ENCODE results near the gene TTLL10.
A peak's percentile ranks its signal among the peaks of the same experiment; 100 is the strongest.
"Not testable (repeated sequence)": the region's sequence is repeated elsewhere in the genome, so short reads cannot be mapped to it uniquely, and the experiment has no call there.

TTLL10 gene

DNA sequence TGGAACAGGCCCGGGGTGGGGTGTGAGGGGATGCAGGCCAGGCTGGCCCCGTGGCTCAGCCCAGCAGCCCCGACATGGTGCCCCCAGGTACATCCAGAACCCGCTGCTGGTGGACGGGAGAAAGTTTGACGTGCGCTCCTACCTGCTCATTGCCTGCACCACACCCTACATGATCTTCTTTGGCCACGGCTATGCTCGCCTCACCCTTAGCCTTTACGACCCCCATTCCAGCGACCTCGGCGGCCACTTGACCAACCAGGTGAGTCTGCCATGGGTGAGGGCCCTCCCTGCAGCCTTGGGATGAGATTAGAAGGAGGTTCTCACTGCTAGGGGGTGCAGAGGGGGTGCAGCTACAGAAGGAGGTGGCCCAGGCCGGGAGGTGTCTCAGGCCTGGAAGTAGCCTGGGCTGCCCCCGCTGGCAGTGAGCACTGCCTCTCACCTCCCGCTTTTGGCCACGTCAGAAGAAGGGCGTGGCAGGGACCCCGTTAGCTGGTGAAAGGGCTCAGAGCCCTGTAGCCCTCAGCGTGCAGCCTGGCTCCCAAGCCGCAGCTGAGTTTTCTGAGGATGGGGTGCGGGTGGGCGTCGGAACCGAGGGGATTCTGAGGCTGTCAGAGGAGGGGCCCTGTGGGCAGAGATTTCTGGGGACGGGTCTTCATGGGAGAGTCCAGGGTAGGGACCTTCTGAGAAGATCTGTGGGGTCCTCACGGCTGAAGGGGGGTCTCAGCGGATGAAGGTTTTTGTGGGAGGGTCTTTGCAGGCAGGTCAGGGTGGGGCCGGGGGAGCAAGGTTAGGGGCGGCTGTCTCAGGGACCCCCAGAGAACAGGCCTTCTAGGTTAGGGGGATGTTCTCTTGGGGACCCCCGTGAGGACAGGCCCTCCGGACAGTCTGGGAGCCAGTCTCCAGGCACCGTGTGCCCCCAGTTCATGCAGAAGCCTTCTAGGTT, 10.4 kb downstream of the TTLL10 start:
- no peak for DNase-seq (ENCODE audit: low read depth in 1 of 2, low spot score in 1 of 2)

DNA sequence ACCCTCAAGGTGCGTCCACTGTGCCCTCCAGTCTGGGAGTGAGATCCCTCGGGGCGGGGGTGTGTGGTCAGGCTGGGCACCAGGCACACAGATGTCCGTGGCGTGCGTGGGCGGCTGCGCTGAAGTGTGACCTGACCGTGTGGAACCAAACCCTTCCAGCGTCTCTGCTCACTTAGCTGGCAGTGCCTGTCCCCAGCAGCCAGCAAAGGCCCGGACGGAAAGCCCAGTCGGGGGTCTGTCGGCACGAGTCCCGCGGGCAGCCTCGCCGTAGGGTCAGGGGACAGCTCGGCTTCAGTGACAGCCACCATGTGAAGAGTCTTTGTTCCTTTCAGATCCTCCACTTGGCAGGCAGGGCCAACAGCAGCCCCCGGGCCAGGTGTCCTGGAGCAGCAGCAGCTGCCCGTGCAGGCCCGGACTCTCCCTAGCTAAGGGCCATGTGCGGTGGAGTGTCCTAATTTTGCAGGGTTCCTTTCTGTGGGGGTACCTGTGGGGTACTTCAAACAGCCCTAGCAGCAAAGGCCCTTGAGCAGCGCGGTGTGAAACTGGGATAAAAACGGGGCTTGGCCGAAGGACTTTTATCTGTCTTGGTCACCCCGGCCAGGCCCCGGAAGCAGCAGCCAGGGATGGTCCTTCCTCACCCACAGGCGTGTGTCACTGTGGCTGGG, 11.6 kb downstream of the TTLL10 start:
- DNase-seq (ENCODE audit: low read depth in 1 of 2, low spot score in 1 of 2), result no peak

DNA sequence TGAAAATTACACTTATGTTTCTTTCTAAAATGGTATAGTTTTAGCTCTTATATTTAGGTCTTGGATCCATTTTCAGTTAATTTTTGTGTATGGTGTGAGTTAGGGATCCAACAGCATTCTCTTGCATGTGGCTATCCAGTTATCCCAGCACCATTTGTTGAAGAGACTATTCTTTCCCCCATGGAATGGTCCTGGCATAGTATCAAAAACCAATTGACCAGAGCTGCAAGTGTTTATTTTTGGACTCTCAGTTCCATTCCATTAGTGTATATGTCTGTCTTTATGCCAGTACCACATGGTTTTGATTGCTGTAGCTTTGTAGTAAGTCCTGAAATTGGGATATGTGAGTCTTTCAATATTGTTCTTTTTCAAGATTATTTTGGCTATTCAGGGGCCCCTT, 14.3 kb downstream of the TTLL10 start:
- DNase-seq (ENCODE audit: low read depth in 1 of 2, low spot score in 1 of 2), result no peak

DNA sequence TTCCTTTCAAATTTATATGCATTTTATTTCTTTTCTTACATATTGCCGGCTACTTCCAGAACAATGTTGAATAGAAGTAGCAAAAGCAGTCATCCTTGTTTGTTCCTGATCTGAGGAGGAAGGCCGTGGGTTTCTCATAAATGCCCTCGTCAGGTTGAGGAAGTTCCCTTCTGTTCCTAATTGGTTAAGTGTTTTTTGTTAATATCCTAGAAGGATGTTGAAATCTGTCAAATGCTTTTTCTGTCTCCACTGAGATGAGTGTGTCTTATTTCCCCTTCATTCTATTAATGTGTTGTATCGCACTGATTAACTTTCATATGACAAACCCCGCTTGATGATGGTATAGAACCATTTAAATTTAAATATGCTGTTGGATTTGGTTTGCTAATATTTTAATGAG, 15.4 kb downstream of the TTLL10 start:
- no peak for DNase-seq (ENCODE audit: low read depth in 1 of 2, low spot score in 1 of 2)

DNA sequence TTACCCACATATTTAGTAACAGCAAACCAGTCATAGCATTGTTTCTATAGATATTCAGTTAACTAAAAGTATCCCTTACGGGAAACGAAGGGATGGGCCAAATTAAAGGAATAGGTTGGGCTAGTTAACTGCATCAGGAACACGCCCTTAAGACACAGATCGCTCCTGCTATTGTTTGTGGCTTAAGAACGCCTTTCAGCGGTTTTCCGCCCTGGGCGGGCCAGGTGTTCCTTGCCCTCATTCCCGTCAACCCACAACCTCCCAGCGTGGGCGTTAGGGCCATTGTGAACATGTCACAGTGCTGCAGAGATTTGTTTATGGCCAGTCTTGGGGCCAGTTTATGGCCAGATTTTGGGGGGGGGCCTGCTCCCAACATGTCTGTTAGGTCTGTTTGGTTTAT, 18.1 kb downstream of the TTLL10 start:
- DNase-seq (ENCODE audit: low read depth in 1 of 2, low spot score in 1 of 2), result no peak

DNA sequence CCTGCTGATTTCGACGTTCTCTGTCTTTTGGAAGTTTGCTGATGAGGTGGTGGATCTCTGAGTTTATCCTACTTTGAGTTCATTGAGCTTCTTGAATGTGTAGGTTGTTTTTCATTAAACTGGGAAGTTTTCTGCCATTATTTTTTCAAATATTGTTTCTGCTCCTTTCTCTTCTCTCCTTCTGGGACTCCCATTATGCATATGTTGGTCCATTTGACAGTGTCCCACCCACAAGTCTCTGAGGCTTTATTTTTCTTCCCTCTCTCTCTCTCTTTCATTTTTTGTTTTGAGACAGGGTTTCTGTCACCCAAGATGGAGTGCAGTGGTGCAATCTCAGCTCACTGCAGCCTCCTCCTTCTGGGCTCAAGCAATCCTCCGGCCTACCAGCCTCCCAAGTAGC, 21.0 kb downstream of the TTLL10 start:
- DNase-seq (ENCODE audit: low read depth in 1 of 2, low spot score in 1 of 2), result no peak

DNA sequence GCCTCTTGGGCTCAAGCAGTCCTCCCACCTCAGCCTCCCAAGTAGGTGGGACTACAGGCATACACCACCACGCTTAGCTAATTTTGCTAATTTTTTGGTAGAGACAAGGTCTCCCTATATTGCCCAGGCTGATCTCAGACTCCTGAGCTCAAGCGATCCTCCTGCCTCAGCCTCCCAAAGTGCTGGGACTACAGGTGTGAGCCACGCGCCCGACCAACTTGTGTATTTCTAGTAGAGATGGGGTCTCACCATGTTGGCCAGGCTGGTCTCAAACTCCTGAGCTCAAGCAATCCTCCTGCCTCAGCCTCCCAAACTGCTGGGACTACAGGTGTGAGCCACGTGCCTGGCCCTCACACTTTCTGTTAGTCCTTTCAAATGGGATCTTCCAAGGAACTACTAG, 22.0 kb downstream of the TTLL10 start:
- DNase-seq (ENCODE audit: low read depth in 1 of 2, low spot score in 1 of 2), result not testable (repeated sequence)

DNA sequence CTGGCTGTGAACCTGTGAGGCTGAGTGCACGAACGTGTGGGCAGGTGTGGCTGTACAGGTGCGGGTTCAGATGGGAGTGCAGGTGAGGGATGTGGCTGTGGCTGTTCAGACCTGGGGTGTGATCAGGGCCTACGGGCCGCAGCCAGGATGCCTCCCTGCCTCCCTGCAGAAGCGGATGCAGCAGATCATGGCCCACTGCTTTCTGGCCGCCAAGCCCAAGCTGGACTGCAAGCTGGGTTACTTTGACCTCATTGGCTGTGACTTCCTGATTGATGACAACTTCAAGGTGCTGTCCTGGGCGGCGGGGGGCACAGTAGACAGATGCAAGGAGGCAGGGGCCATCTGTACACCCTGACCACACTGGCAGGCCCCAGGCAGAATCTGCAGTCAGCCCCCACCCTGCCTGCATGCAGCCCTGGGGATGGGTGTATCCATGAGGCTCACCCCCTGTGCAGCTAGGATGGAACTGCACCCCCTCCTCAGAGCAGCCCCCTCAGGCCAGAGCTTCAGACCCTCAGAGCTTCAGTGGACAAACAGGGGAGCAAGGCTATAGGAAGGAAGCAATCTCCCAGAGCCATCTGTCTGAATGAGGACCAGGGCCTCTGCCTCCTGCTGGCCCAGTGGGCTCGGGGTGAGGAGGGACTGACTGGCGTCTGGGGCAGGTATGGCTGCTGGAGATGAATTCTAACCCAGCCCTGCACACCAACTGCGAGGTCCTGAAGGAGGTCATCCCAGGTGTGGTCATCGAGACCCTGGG, 22.9 kb downstream of the TTLL10 start:
- DNase-seq (ENCODE audit: low read depth in 1 of 2, low spot score in 1 of 2), result no peak

DNA sequence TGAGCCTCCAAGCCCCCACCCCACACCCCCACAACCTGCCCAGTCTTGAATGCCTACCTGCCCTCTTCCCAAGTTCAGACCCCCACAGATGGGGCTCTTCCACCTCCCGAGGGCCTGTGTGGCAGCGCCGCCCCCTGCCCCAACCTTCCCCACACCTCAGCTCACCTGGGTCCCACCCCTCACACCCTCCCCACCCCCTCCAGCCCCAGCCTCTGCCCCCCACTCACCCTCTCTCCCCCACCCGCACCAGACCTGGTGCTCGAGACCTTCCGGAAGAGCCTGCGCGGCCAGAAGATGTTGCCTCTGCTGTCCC, 23.5 kb downstream of the TTLL10 start:
- DNase-seq (ENCODE audit: low read depth in 1 of 2, low spot score in 1 of 2), result no peak

DNA sequence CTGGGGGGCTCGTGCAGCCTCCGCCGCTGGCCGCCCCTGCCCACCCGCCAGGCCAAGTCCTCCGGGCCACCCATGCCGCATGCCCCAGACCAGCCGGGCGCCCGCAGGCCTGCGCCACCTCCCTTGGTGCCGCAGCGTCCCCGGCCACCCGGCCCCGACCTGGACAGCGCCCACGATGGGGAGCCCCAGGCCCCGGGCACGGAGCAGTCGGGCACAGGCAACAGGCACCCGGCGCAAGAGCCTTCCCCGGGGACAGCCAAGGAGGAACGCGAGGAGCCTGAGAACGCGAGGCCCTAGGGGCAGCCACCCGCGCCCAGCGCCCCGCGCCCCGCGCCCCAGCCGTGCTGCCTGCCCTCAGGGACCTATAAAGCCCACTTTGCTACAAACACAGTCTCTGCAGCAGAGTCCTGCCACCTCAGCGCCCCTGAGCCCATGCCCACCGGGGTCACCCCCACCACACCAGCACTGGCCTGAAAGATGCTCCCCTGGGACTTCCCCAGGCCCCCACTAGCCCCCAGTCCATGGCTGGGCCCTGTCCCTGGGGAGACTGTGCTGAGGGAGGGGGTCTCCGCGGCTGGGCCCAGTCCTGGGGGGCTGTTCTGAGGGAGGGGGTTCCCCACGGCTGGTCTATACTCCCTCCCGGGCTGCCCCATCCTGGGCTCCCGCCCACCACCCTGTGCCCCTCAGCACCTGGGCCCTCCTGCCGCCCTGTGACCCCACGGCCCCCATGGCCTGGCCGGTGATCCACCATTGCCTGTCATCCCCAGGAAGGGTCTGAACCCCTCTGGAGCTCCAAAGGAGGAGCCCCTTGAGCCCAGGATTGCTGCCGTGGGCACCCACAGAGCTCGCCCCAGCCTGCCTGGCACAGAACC, 24.1 kb downstream of the TTLL10 start:
- DNase-seq (ENCODE audit: low read depth in 1 of 2, low spot score in 1 of 2), result no peak

DNA sequence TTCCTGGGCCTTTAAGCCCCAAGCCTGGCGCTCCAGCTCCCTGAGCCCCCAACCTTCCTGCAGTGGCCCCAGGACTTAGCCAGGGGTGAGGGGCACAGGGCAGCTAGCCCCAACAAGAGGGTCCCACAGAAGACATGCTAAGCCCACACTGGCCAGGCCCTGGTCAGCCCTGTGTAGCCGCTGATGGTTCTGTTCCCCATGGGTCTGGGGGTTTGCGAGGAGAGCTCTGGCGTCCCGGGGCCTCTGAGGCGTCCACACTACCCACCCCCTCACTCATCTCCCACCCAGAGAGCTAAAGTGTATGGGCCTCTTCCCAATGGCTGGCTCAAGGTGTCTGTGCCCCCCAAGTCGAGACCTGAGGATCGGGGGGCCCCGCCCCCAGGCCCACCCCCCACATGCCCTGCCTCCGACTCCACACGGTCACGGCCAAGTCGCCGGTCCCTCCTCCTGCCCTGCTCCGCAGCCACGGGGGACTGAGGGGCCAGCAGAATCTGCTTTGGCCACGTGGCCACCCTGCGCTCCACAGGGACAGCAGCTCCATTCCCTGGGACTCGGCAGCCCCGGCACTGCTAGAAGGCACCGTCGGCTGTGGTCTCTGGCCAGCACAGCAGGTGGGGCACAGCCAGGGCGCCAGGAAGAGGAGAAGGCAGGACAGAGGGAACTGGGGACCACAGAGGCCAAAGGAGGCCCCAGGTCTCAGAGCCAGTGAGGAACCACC, 24.9 kb downstream of the TTLL10 start:
- no peak for DNase-seq (ENCODE audit: low read depth in 1 of 2, low spot score in 1 of 2)

DNA sequence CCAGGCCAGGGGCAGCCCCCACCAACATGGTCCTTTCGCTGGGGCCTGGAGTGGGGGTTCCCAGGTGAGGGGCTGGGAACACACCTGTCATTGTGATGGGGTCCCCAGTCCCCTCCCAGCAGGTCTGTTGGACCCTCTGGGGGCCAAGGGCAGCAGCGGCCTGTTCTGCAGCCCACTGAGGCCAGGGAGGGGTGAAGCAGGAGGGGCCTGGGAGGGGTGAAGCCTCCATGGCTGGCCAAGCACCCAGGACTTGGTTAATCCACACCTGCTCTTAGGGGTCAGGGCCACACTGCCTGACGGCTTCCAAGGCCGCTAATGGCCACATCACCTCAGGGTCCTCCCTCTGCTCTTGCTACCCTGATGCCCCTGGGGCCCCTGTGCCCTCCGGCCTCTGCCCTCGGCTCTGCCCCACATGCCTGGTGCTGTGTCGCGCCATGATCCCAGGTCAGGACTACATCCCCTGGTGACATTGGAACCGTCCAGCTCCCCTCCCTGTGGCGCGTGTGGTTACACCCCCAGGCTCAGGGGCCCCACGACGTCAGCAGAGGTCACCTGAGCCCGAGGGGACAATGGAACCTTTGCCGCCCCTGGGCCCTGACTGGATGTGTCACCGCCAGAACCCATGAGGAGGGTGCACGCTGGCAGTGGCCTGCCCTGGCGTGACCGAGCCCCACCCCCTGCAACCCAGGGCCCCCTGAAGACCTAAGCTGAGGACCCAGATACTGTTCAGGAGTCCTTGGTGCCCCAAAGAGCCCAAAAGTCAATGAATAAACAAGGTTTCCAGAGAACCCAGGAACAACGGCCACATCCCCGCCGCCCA, 25.7 kb downstream of the TTLL10 start:
- DNase-seq (ENCODE audit: low read depth in 1 of 2, low spot score in 1 of 2), result no peak

DNA sequence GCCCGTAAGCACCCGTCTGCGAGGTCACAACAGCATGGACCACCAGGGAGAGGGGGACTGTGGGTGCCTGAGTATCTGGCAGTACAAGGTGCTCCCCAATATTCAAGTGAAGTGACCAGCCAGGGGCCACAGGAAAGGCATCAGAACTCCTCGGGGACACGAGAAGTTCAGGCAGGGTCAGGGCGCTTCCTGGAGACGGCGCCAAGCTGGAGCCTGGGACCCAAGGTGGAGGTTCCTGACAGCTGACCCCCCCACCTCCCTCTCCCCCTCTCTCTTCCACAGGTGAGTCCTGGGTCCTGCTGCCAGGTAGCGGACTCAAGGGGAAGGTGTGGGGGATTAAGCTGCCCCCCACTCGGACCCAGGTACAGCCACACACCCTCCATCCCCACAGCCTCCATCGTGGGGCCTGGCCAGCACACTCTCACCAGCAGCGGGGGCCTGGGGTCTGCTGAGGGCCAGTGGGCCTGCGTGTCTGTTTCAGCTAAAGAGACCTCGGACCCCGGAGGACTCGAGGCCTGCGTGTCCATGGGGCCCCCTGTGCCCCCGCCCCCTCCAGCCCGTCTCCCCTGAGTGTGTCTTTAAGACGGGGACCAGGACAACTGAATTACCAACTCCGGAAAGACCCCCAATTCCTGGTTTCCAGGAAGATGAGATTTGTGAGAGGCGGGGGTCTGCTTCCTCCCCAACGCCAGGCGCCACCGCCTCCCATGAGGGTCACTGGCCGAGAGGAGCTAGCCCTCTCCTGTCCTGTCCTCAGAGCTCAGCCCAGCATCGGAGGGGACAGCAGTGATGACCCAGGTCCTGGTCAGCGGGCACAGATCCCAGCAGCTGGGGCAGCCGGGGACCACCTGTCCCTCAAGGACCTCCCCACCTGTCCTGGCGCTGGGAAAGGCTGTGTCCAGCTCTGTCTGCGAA, 26.5 kb downstream of the TTLL10 start:
- no peak for DNase-seq (ENCODE audit: low read depth in 1 of 2, low spot score in 1 of 2)

DNA sequence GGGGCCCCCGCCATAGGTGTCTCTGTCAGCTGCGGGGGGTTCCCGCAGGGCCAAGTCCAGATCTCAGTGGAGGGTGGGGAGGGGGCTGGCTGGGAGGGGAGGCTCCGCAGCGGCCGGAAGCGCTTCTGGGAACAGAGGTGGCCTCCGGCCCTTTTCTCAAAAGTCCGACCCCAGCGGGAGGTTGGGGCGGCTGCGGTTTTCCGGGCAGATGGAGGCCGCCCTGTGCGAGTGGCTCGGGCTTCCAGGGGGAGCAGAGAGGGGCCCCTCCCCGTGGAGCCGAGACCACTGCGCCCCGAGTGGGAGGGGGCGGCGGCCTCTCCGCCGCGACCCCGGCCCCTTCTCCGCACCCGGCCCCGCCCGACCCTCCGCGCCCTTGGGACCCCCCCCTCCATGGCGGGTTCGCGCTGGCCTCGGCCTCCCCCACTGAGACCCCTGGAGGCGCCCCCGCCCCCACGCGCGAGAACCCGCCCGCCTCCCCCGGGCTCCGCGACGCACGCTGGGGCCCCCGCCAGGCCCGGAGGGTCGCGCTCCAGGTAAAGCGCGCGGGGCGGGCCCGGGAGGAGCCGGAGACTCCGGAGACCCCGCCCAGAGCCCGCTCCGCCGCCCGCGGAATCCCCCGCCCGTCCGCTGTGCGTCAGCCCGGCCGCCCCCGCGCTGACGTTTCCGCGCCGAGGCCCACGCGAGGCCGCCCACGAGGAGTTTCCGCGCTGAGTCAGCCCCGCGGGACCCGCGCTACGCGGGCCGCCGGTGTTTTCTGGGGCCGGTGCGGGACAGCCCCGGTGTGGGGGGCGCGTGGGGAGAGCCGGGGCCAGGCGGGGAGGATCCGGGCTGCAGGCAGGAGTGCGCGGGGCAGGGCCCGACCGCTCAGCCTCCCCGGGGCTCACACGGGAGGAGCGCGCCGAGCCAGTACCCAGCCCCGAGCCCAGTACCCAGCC, 27.5 kb downstream of the TTLL10 start:
- peak; percentile 63 to 90 for DNase-seq (ENCODE audit: low read depth in 1 of 2, low spot score in 1 of 2)

DNA sequence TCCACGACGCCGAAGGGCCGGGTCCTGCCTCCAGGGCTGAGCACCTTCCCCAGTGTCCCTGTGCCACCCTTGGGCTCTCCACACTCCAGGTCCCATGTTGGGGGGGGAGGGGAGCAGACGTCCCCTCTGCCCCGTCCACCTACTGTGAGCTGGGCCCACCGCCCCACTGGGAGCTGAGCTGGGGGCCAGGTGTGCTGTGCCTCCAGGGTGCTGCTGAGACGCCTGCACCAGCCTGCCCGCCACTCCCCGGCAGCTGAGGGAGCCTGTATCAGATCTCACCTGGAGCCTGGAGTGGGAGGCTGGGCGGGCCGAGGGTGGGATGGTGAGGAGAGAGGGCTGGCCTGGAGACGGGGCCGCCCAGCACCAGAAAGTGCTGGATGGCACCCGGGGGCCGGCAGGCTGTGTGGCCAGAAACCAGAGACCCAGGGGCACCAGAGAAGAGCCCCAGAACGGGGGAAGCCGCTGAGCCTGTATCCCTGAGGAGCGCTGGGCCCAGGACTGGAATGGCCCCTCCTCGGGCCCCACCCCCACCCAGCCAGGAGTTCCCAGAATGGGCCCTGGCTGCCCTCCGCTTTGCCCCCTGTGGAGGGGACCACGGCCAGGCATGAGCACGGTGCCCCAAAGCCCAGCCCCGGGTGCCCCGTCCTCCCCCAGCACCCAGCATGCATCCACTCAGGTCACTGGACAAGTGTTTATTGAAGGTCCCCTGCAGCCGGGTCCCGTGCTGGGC, 29.3 kb downstream of the TTLL10 start:
- no peak for DNase-seq (ENCODE audit: low read depth in 1 of 2, low spot score in 1 of 2)

DNA sequence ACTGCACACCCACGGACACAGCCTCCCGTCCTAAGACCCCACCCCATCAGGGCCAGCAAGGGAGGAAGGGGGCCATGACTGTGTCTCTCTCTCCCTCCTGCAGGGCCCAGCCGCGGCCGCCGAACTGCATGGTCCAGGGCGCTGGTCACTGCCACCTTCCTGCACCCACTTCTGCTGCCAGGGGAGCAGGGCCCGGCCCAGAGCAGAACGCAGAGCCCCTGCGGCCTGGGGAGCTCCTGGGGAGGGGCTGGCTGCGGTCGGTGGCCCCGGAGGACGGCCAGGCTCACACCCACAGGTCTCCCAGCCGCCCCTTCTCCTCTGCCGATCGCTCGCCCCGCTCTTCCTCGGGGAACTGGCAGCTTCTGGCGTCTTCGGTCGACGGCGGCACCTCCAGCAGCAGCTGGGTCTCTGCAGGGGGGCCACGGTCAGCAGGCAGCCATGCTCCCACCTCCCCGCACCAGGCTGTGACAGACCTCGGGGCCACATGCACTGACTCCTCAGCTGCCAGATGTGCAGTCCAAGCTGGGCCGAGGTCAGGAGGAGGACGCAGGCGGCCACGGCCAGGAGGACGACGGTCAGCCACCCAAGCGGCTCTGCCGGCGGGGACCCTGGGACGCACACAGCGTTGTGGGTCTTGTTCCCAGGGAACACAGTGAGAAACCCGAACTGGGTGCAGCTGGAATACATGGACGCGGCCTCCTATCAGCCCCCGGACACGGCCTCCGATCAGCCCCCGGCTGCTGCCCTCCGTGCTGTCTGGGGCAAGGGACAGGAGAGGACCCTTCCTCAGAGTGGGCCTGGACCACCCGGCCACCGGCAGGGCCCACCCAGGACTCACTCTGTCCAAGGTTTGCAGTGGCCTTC, 30.1 kb downstream of the TTLL10 start:
- DNase-seq (ENCODE audit: low read depth in 1 of 2, low spot score in 1 of 2), result no peak

Data from activated T-helper 1 cell treated with anti-CD3 and anti-CD28 coated beads, Interleukin-2, amount 50 U/mL, for 16 hours (primary cell).